K562 (cell line): ENCODE measurements around the gene CFAP58. TPM values are rescaled to one million over a fixed set of nuclear protein-coding genes. Genes with fewer than 3 reads are reported as not detected.

Experiments used
- ATAC-seq: fragments of 200-7000 bp; cut with Tn5 transposase; 3 replicates; pipeline ENCODE4 v1.9.1; 2020; ENCODE audit warnings: moderate library complexity
- BruUV-seq: library from RNA; stranded (reverse); fragments of 400-500 nt; replicated peaks from 2 replicates; lab custom pipeline; 2021; lab: Mats Ljungman, UMichigan
- CTCF ChIA-PET: fragments of 300-600 bp; formaldehyde crosslinking; extraction: SDS; loops from one replicate; lab custom pipeline; 2021; ENCODE audit warnings: low intra/inter-chr PET ratio; lab: Yijun Ruan, JAX
- POLR2A ChIA-PET: fragments of 300-600, 350-650 bp; sonication (Branson Sonifier 250); formaldehyde crosslinking; extraction: SDS; loops from one replicate; lab custom pipeline; 2021; ENCODE audit warnings: antibody characterized with exemption, inconsistent platforms; lab: Yijun Ruan, JAX
- DNase-seq, 4 experiments: peaks; one replicate each; pipeline versions ENCODE4 v3.0.0 to v3.0.0-alpha.2; 2011 to 2018; ENCODE audit warnings: low spot score in 3 of 4, mixed read lengths in 3 of 4; ENCODE audit errors: extremely low read depth in 1 of 4
- FAIRE-seq: peaks from 2 replicates; lab custom pipeline; 2011; peaks lifted over from hg19 to GRCh38; lab: Jason Lieb, UNC
- H2AFZ ChIP-seq: 2 replicates; pipeline ENCODE4 v1.6.0; 2011; ENCODE audit warnings: low read depth, low read length, control low read depth, inconsistent platforms
- H3K27ac ChIP-seq: fragments of 200-600 bp; 3 replicates; pipeline ENCODE4 v1.8.0; 2011; ENCODE audit warnings: low read depth, mild to moderate bottlenecking, control low read depth, inconsistent platforms, low read length, moderate library complexity, mixed read lengths; ENCODE audit errors: extremely low read depth
- H3K27me3 ChIP-seq, 2 experiments: fragments of 300-600 bp in 1 of 2; 2 replicates in 1 of 2; 3 replicates in 1 of 2; pipeline versions ENCODE4 v1.6.0 to v1.8.0; 2011; ENCODE audit warnings: inconsistent platforms in 2 of 2, low read length in 2 of 2, mild to moderate bottlenecking in 1 of 2, mixed read lengths in 1 of 2, moderate library complexity in 1 of 2; ENCODE audit not compliant: control insufficient read depth in 2 of 2, insufficient read depth in 2 of 2
- H3K36me3 ChIP-seq: fragments of 300-600 bp; 3 replicates; pipeline ENCODE4 v1.8.0; 2011; ENCODE audit warnings: mild to moderate bottlenecking, low read length, inconsistent platforms; ENCODE audit not compliant: control insufficient read depth, insufficient read depth
- H3K4me1 ChIP-seq, 2 experiments: fragments of 200-600 bp in 1 of 2; replicated peaks in 1 of 2; 2 replicates in 1 of 2; 3 replicates in 1 of 2; pipeline versions ENCODE4 v1.5.1 to v1.8.0; 2011; ENCODE audit warnings: inconsistent platforms in 2 of 2, low read length in 2 of 2, mild to moderate bottlenecking in 1 of 2, mixed read lengths in 1 of 2, moderate library complexity in 1 of 2; ENCODE audit not compliant: control insufficient read depth in 2 of 2, insufficient read depth in 2 of 2
- H3K4me2 ChIP-seq: 2 replicates; pipeline ENCODE4 v1.6.1; 2011; ENCODE audit warnings: low read length, control low read depth, inconsistent platforms, mixed read lengths; ENCODE audit not compliant: insufficient read depth
- H3K4me3 ChIP-seq: fragments of 200-600 bp; sonication (generic), shearing (Covaris generic); 2 replicates; pipeline ENCODE4 v1.5.1; 2016; ENCODE audit warnings: control low read depth, inconsistent platforms
- H3K79me2 ChIP-seq: fragments of 200-600 bp; 3 replicates; pipeline ENCODE4 v1.8.0; 2011; ENCODE audit warnings: low read length, inconsistent platforms; ENCODE audit not compliant: control insufficient read depth, insufficient read depth
- H3K9ac ChIP-seq, 2 experiments: 2 replicates each; pipeline versions ENCODE4 v1.6.0 to v1.6.1; 2011; ENCODE audit warnings: low read depth in 2 of 2, low read length in 2 of 2, control low read depth in 1 of 2, inconsistent platforms in 1 of 2, mild to moderate bottlenecking in 1 of 2, mixed read lengths in 1 of 2; ENCODE audit not compliant: insufficient read depth in 1 of 2
- H3K9me1 ChIP-seq: one replicate; pipeline ENCODE4 v1.6.0; 2011; ENCODE audit warnings: inconsistent platforms, mild to moderate bottlenecking, low read length, moderate library complexity; ENCODE audit not compliant: control insufficient read depth, insufficient read depth
- H3K9me3 ChIP-seq: replicated peaks from 2 replicates; pipeline ENCODE4 v1.5.1; 2011; ENCODE audit warnings: low read depth, low read length, inconsistent platforms; ENCODE audit not compliant: control insufficient read depth, insufficient read depth
- H4K20me1 ChIP-seq: replicated peaks from 2 replicates; pipeline ENCODE4 v1.6.1; 2011; ENCODE audit warnings: low read length, inconsistent platforms, mixed read lengths; ENCODE audit not compliant: control insufficient read depth, insufficient read depth
- ADNP ChIP-seq: fragments of 200-800 bp; sonication (Bioruptor generic); IDR thresholded peaks from 2 replicates; pipeline ENCODE4 v1.6.1; 2016; ENCODE audit warnings: missing genetic modification characterization, missing compliant biosample characterization
- ARHGAP35 ChIP-seq: fragments of 450-650 bp; IDR thresholded peaks from 2 replicates; pipeline ENCODE4 v1.6.1; 2018; ENCODE audit not compliant: partially characterized antibody
- CBX5 ChIP-seq: IDR thresholded peaks from 2 replicates; pipeline ENCODE4 v1.6.1; 2014; ENCODE audit warnings: low read depth, borderline replicate concordance
- CHD1 ChIP-seq: fragments of 200-600 bp; sonication (generic); IDR thresholded peaks from one replicate; pipeline ENCODE4 v1.6.1; 2012; ENCODE audit warnings: mild to moderate bottlenecking, moderate library complexity, low read length, inconsistent platforms
- IFI16 ChIP-seq: fragments of 250-450 bp; sonication (Bioruptor Pico); IDR thresholded peaks from 2 replicates; pipeline ENCODE4 v2.1.2; 2022; ENCODE audit warnings: mild to moderate bottlenecking, inconsistent platforms
- KAT8 ChIP-seq: fragments of 450-650 bp; IDR thresholded peaks from 2 replicates; pipeline ENCODE4 v1.6.1; 2016; ENCODE audit warnings: low read depth, mild to moderate bottlenecking
- MEIS2 ChIP-seq: fragments of 450-650 bp; IDR thresholded peaks from 2 replicates; pipeline ENCODE4 v1.6.1; 2014; ENCODE audit warnings: mild to moderate bottlenecking; ENCODE audit not compliant: partially characterized antibody
- MXD1 ChIP-seq: fragments of 250-450 bp; sonication (Bioruptor Pico); IDR thresholded peaks from 2 replicates; pipeline ENCODE4 v1.8.0; 2021; ENCODE audit warnings: borderline replicate concordance, mild to moderate bottlenecking, moderate library complexity; ENCODE audit not compliant: poor library complexity, severe bottlenecking
- NCOA4 ChIP-seq: fragments of 450-650 bp; IDR thresholded peaks from 2 replicates; pipeline ENCODE4 v1.6.1; 2018; ENCODE audit warnings: mild to moderate bottlenecking; ENCODE audit not compliant: partially characterized antibody
- NEUROD1 ChIP-seq: fragments of 150-350 bp; IDR thresholded peaks from 2 replicates; pipeline ENCODE4 v1.6.1; 2014; ENCODE audit warnings: borderline replicate concordance, low read length, low read depth; ENCODE audit not compliant: partially characterized antibody
- SMARCE1 ChIP-seq: fragments of 450-650 bp; IDR thresholded peaks from 2 replicates; pipeline ENCODE4 v1.7.1; 2016; ENCODE audit warnings: mild to moderate bottlenecking
- TAF1 ChIP-seq: IDR thresholded peaks from 2 replicates; pipeline ENCODE4 v1.6.1; 2011; ENCODE audit warnings: mild to moderate bottlenecking, low read length, moderate library complexity; ENCODE audit not compliant: insufficient read depth, control insufficient read depth, severe bottlenecking; ENCODE audit errors: extremely low read depth
- TRIM25 ChIP-seq: fragments of 450-650 bp; IDR thresholded peaks from 2 replicates; pipeline ENCODE4 v1.7.0; 2016; ENCODE audit warnings: borderline replicate concordance
- USF2 ChIP-seq: sonication (generic); formaldehyde crosslinking; IDR thresholded peaks from 2 replicates; pipeline ENCODE4 v1.5.0; 2020; ENCODE audit warnings: missing genetic modification reagents
- ZBTB17 ChIP-seq: fragments of 450-650 bp; formaldehyde crosslinking; IDR thresholded peaks from 2 replicates; pipeline ENCODE4 v1.4.0; 2020; ENCODE audit warnings: mild to moderate bottlenecking
- ZBTB43 ChIP-seq: sonication (generic); formaldehyde crosslinking; IDR thresholded peaks from 2 replicates; pipeline ENCODE4 v1.8.0; 2023; ENCODE audit warnings: mild to moderate bottlenecking, missing genetic modification reagents
- ZFP36 ChIP-seq: fragments of 150-350 bp; IDR thresholded peaks from 2 replicates; pipeline ENCODE4 v1.6.1; 2018; ENCODE audit warnings: low read length, low read depth; ENCODE audit not compliant: partially characterized antibody
- WGBS: fragments of 100-300 bp; shearing (Covaris generic); methylation state at CpG from one replicate; pipeline ENCODE4 v1.1.6; 2016; ENCODE audit warnings: low coverage, mixed read lengths; ENCODE audit not compliant: insufficient coverage; ENCODE audit errors: missing lambda C conversion rate; 5-methylcytosine and 5-hydroxymethylcytosine counted together
- in situ Hi-C: fragments of 300-500 bp; cut with MboI; formaldehyde crosslinking; loops from 4 replicates; pipeline ENCODE4 v1.15.0; 2018; ENCODE audit warnings: inconsistent platforms, mixed read lengths
- intact Hi-C: fragments of 100-400 bp; cut with micrococcal nuclease; formaldehyde crosslinking; loops from 2 replicates; pipeline ENCODE4 v1.14.2; 2022
- polyA plus RNA-seq, 8 experiments: library from polyadenylated mRNA; depleted of rRNA in 4 of 8; stranded (reverse) in 5 of 8; unstranded in 3 of 8; fragments of >200 nt; fragmentation: Nextera tagmentation in 2 of 8; fragmentation: Illumina TruSeq in 1 of 8; extraction: Ambion mirVana in 2 of 8; extraction: Trizol in 1 of 8; gene quantifications; 2 replicates each; pipeline versions ENCODE4 v1.2.1 to v1.2.3, GENCODE V29; 2011 to 2014; ENCODE audit warnings: inconsistent platforms in 1 of 8, missing spikeins in 1 of 8
- total RNA-seq, 7 experiments: library from RNA; depleted of rRNA in 6 of 7; stranded (reverse); fragments of >200 nt in 6 of 7; fragmentation: Illumina TruSeq in 2 of 7; extraction: Trizol in 2 of 7; gene quantifications; 2 replicates each; pipeline versions ENCODE4 v1.2.1 to v1.2.3, GENCODE V29; 2011 to 2021; ENCODE audit warnings: low replicate concordance in 1 of 7

Gene CFAP58
- total and polyA plus RNA-seq, 9 of the 15 experiments (the other 6 are each of a cell fraction or from before 2014, with no cell fraction given) = 0.08 to 2.0 (median 0.71) TPM

GRCh38 chr10:104328646-104328895 is 25.1 kb upstream of the CFAP58 start:
- Histone ChIP-seq H3K4me1 (peaks cover 58 to 61% of the 10 kb centered on the region in 2 experiments), H3K79me2 (peaks cover 100% of the 10 kb centered on the region), H2AFZ (no peak overlapping the region)

More at GRCh38 chr10:104328646-104328895, 25.1 kb upstream of the CFAP58 start:
- POLR2A ChIA-PET = interaction anchor here (1.3 kb wide), 1 partner anchor 17 kb away, joined by 7 read pairs; no protein-coding TSS in a partner anchor
- in situ Hi-C loops = no loop called here
- FAIRE-seq = no peak
- CTCF ChIA-PET = no interaction called here
- intact Hi-C loops = no loop called here
- Histone ChIP-seq H3K4me2 (0 out of 2 replicates have a peak overlapping the region, but pooled peaks have one; percentile 70), H3K27ac (peak overlapping the region; percentile 22; the same call in 1 of the 3 replicates), H3K36me3 (peaks cover 84% of the 10 kb centered on the region), H3K27me3 (no peaks in the 10 kb centered on the region)
- TF ChIP-seq ARHGAP35 = no peak
- TF ChIP-seq IFI16 = no peak
- no peak for TF ChIP-seq USF2 (CRISPR knock-in tag)
- TF ChIP-seq TRIM25 = no peak
- TF ChIP-seq CHD1 = no peak
- no peak for TF ChIP-seq ADNP (tag)
- no peak for TF ChIP-seq NEUROD1
- no peak for TF ChIP-seq TAF1
- TF ChIP-seq CBX5 = no peak
- TF ChIP-seq ZFP36 = no peak
- TF ChIP-seq MEIS2 = no peak
- no peak for TF ChIP-seq ZBTB17
- no peak for TF ChIP-seq ZBTB43
- TF ChIP-seq KAT8 = no peak
- TF ChIP-seq SMARCE1 = no peak
- no peak for TF ChIP-seq MXD1 (CRISPR knock-in tag)
- TF ChIP-seq NCOA4 = no peak
- TF ChIP-seq, all 486 proteins: peak for 0
- Histone ChIP-seq H3K9me3 (no peaks in the 10 kb centered on the region), H3K9ac (peak overlapping the region in 1 of 2 experiments; percentile 79; a peak in 2 of 4 replicates), H3K4me3 (no peak overlapping the region), H3K9me1 (peaks cover 19% of the 10 kb centered on the region), H4K20me1 (peaks cover 73% of the 10 kb centered on the region)
- no peak for ATAC-seq
- no peak for DNase-seq
- no TSS peak for BruUV-seq
- 33% methylated on average over 1 of the region's 3 CpGs for WGBS
